NCI-H82 treated with DMSO at 0.1 percent for 48 hours (cell line): ENCODE results near the gene ZBTB39.
"Not testable (repeated sequence)": the region's sequence is repeated elsewhere in the genome, so short reads cannot be mapped to it uniquely, and the experiment has no call there.

Experiments
- DNase-seq: peaks from one replicate; lab custom pipeline; 2025; ENCODE audit not compliant: unreplicated experiment; lab: John Stamatoyannopoulos, UW

Gene ZBTB39

DNA sequence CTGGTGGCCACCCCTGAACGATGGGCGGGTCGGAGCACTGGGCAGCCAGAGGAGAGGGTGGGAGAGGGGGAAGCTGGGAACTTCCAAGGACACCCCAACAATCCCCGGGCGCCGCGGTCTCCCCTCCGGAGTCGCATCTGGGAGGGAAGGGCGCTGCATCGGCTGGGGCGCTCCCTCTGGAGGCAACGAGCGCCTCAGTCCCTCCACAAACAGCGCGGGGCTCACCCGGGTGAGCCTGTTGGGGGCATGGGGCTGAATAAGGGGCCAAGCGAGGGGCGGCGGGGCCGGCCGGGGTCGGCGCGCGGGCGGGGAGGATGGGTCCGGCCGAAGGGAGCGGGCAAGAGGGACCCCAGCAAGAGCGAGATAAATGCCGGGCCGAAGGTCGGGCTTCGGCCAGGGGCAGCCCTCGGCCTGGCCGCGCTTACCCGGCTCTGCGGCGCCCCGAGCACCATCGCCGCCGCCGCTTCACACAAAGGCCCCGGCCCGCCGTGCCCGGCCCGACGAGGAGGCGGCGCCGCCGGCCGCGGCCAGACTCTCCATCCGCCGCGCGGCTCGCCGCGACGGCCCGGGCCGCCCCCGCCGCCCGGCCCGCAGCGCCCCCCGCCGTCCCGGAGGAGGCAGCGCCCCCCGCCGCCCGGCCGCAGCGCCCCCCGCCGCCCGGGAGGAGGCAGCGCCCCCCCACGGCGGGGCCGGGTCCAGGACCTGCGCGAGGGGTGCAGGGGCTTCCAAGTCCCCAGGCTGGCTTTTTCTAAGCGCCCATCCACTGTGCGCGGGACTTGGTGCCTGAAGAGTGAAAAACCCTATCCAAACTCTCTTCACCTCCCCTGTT lies at the start of gene ZBTB39:
Gene ZBTB39, minus strand, starts transcription at position 567 of the 829 bp plus-strand sequence. CDS start 1,629 bp downstream, outside the sequence.
- peak; percentile 24 for DNase-seq

- DNase-seq = no peak
Observed at GRCh38 chr12:57055824-57056223, 49.5 kb upstream of the ZBTB39 start.

GRCh38 chr12:57053901-57054300 lies 47.6 kb upstream of the ZBTB39 start:
- not testable (repeated sequence) for DNase-seq

DNA sequence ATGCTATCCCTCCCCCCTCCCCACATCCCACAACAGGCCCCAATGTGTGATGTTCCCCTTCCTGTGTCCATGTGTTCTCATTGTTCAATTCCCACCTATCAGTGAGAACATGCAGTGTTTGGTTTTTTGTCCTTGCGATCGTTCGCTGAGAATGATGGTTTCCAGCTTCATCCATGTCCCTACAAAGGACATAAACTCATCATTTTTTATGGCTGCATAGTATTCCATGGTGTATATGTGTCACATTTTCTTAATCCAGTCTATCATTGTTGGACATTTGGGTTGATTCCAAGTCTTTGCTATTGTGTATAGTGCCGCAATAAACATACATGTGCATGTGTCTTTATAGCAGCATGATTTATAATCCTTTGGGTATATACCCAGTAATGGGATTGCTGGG lies 46.8 kb upstream of the ZBTB39 start:
- DNase-seq = not testable (repeated sequence)

DNA sequence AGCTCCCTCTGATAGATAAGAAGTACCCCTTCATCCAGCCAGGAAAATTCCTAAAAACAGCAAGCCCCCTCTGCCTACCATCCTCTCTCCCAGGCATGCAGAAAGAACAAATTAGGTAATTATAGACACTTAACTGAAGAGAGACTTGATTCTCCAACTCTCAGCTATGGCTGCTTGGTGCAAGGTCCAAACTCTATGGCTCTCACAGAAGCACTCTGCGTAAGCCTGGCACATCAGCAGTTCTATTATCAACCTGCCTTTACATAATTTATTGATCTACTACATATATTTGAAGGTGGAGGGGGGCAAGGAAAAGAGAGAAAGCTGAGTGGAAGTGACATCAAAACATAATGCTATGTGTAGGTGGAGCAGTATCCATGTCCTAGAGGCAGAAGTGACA lies 44.7 kb upstream of the ZBTB39 start:
- no peak for DNase-seq

- DNase-seq = no peak
Observed at GRCh38 chr12:57049890-57050289, 43.5 kb upstream of the ZBTB39 start, which contains the start of gene MYO1A. Gene MYO1A (minus strand): TSS chr12:57050129. CDS start chr12:57048323, 1,806 bp downstream.

DNA sequence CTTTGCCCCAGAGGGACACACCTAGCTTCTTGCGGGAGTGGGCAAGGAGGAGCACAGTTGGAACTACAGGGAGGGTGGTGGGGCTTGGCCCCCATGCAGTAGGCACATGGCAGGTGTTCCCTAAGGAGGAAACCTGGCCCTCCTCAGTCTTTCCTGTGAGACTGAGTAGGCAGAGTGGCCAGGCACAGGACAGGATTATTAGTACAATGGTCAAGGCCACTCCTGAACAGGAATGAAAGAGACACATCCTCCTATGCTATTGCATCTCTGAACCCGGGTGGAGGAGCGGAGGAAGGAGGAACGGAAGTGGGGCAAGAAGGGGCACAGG lies 42.7 kb upstream of the ZBTB39 start:
- DNase-seq = no peak

DNA sequence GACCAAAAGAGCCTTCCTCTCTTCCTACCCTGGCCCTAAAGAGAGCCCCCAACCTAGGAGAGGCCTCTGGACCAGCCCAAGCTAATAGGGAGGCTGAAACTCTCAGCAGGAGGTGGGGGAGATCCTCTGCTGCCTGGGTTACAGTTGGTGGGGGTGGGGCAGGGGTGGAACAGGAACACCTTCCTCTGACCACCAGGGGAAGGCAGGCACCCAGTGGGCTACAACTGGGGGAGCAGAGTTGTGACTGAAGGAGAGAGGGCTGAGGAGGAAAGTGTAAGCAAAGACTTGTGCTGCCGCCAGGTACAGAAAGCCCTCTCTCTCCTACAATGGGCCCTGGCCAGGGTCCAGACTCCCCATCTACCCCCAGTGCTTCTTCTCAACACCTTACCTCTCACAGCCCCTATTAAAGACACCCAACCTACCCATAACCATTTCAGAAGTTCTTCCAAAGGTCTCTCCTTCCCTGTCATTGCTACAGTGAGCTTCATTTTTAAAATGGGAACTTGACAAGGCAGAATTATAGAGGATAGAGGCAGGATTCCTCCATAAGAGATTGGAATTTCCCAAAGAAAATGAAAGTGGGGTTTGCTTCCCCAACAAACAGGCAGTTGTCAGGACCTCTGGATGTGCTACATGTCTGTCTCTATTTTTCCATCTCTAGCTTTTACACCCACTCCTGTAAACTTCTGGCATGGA lies 42.2 kb upstream of the ZBTB39 start:
- DNase-seq = no peak

DNA sequence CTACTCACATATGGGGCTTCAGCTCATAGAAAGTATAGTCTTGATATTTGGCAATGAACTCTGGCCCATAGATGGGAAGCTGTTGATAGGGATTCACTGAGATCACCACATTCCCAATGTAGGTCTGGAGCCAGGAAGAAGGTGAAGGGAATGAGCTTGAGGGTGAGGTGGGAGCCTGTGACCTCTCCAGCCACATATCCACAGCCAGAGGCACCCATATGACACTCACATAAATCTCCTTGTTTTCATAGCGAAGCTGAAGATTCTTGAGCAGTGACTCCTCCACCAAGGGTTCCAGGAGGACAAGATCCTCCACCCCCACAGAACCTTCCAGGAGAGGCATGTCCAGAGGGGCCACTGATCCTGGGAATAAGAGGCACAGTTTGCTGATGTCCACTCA lies 41.6 kb upstream of the ZBTB39 start:
- DNase-seq = no peak

DNA sequence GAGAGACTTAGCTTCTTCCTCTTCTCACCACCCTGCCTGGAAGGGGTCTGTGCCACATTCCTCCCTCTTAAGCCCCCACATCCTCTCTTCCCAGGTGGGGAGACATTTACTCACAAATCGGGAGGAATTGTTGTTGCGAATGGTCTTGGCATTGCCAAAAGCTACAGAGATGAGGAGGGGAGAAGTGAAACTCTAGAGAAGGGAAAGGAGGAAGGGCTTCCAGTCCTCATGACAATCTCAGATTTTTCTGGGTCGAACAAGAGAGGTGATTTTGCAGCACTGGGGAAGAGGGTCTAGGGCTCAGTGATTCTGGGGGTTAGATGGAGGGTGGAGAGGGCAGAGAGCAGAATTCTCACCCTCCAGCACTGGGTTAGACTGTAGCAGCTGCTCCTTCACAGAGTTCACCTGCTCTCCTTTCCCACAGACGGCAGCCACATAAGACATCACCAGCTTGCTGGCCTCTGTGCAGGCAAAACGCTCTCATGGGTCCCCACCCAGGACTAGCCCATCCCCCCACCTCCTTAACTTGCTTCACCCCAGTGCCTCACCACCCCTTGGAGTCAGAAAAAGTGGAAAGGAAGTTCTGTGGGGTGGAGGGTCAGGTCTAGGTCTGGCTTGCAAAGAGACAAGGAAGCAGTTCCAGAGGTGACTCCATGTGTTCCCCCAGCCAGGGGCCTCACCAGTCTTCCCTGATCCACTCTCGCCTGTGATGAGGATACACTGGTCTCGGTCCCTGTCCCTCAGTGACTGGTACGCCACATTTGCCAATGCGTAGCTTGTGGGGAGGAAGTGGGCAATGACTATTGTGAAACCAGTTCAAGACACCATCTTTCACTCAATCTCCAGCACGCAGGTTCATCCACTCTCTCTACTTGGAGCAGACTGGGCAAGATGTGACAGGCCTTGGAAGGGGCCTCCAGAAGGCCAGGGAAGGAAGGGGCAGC lies 40.9 kb upstream of the ZBTB39 start:
- no peak for DNase-seq

- DNase-seq = no peak
Observed at GRCh38 chr12:57046086-57046791, 39.9 kb upstream of the ZBTB39 start.

DNA sequence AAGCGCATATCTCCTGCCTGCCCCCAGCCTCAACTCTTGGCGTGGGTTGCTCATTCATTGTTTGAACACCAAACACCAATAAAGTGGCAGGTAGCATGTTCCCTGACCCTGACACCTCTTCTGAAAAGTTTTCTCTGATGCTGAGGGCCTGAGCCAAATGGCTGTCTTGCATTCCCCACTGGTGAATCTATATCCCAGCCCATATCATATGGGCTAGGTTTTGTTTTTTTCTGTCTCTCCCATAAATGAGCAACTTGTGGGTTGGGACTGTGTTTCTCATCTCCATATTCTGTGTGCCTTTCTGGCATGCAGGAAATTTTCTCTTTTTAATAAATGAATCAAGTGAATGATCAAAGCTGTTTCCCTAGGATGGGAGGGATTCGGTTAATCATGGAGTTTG lies 38.5 kb upstream of the ZBTB39 start:
- no peak for DNase-seq

- no peak for DNase-seq
Observed at GRCh38 chr12:57044468-57044867, 38.1 kb upstream of the ZBTB39 start.

DNA sequence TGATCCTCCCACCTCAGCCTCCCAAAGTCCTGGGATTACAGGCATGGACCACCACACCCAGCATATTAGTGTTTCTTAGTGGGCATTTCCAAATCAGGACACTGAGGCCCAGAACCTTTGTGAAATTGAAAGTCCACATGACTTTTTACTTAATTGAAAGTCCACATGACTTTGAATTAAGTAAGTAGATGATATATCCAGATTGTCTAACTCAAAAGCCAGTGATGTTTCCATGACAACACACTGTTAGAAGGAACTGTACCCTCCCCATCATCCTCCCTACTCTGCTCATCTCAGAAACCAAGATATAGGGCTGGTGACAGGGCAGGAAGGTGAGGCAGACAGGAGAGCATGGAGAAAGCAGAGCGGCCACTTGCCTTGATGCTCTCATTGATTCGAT lies 36.3 kb upstream of the ZBTB39 start:
- DNase-seq = no peak

GRCh38 chr12:57040750-57041149 lies 34.4 kb upstream of the ZBTB39 start:
- DNase-seq = no peak

- DNase-seq = no peak
Observed at GRCh38 chr12:57040211-57040610, 33.9 kb upstream of the ZBTB39 start.

DNA sequence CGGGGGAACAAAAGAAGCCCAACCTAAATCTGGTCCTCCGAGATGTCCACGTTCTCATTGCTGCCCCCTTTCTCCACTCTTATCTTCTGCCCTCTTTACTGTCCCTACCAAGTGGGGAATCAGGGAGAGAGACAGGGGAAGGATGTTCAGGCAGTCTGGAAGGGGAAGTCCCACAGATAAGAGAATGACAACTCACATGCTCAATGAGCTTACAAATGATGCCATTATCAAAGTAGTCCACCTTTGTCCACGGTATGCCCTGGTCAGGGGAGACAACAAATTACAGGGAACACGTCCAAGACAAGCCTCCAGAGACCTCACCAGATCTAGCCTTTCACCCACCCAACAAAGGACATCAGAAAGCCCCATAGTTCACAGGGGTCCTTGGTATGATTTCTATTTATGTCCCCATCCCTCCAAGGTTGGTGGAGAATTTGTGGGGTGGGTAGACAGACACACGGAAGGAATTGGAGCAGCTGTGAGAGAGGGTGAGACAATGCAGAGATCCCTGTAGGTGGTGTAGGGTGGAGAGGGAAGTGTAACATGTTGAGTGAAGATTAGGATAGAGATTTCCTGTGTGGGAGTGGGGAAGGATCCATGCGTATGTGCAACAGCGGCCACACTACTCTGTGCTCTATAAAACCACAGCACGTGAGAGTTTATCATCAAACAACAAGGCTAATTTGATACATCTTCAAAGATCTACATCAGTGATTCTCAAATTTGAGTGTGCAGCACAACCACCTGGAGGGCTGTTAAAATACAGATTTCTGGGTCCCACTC lies 32.9 kb upstream of the ZBTB39 start:
- DNase-seq = no peak

GRCh38 chr12:57037264-57037663 lies 30.9 kb upstream of the ZBTB39 start:
- no peak for DNase-seq

DNA sequence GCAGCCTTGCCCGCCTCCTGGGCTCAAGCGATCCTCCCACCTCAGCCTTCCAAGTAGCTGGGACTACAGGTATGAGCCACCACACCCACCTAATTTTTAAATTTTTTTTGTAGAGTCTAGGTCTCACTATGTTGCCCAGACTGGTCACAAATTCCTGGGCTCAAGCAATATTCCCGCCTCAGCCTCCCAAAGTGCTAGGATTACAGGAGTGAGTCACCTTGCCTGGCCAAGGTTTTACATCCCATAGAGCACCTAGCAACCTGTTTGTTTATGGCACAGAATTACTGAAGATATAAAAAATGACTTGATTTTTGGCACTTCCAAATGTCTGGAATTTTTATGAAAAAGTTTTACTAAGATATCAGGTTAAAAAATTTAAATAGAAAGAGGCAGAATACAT lies 27.1 kb upstream of the ZBTB39 start:
- DNase-seq = no peak

- DNase-seq = no peak
Observed at GRCh38 chr12:57031789-57032188, 25.4 kb upstream of the ZBTB39 start.
